CD4-positive, CD25-positive, alpha-beta regulatory T cell (primary cell): ENCODE data around the gene ZNF764. TPM values are rescaled to one million over a fixed set of nuclear protein-coding genes. Genes with fewer than 3 reads are reported as not detected.

ENCODE experiments used
- ATAC-seq, 2 donors: fragments of 150-1000 bp; cut with Tn5 transposase; one replicate each; pipeline ENCODE4 v1.10.0; 2021; ENCODE audit warnings: low read depth in 2 of 2, moderate number of reproducible peaks in 2 of 2, moderate library complexity in 1 of 2
- DNase-seq, 3 donors: peaks; one replicate each; pipeline versions ENCODE4 v3.0.0 to v3.0.0-alpha.2; 2012 to 2022; ENCODE audit warnings: mixed read lengths in 1 of 3
- H3K27ac ChIP-seq: one replicate; pipeline ENCODE4 v1.7.0; 2013; ENCODE audit warnings: mild to moderate bottlenecking, low read length; ENCODE audit not compliant: insufficient read depth, poor library complexity, severe bottlenecking
- H3K27me3 ChIP-seq: one replicate; pipeline ENCODE4 v1.7.0; 2013; ENCODE audit warnings: low read length; ENCODE audit not compliant: control insufficient read depth, insufficient read depth
- H3K36me3 ChIP-seq: one replicate; pipeline ENCODE4 v1.7.0; 2013; ENCODE audit warnings: mild to moderate bottlenecking, low read length, moderate library complexity; ENCODE audit not compliant: control insufficient read depth, insufficient read depth
- H3K4me1 ChIP-seq: 2 replicates; pipeline ENCODE4 v1.7.0; 2013; ENCODE audit warnings: mild to moderate bottlenecking, low read length; ENCODE audit not compliant: insufficient read depth, control insufficient read depth, poor library complexity, severe bottlenecking
- H3K4me3 ChIP-seq: one replicate; pipeline ENCODE4 v1.7.0; 2013; ENCODE audit warnings: low read depth, mild to moderate bottlenecking, low read length, moderate library complexity
- H3K9me3 ChIP-seq, 2 experiments: 1 replicate in 1 of 2; 2 replicates in 1 of 2; pipeline ENCODE4 v1.7.0; 2013; ENCODE audit warnings: low read length in 2 of 2, mild to moderate bottlenecking in 1 of 2, moderate library complexity in 1 of 2; ENCODE audit not compliant: control insufficient read depth in 2 of 2
- H3K27ac Mint-ChIP-seq, 3 donors: one replicate each; pipeline ENCODE4 v1.8.0; 2020 to 2022; ENCODE audit warnings: mild to moderate bottlenecking in 3 of 3, mixed read lengths in 3 of 3, moderate library complexity in 2 of 3
- H3K27me3 Mint-ChIP-seq: one replicate; pipeline ENCODE4 v1.8.0; 2022; ENCODE audit warnings: mild to moderate bottlenecking, mixed read lengths
- H3K36me3 Mint-ChIP-seq: one replicate; pipeline ENCODE4 v1.8.0; 2020; ENCODE audit warnings: mixed read lengths
- H3K4me1 Mint-ChIP-seq, 4 donors: one replicate each; pipeline ENCODE4 v1.8.0; 2020 to 2022; ENCODE audit warnings: mixed read lengths in 4 of 4, mild to moderate bottlenecking in 1 of 4
- H3K4me3 Mint-ChIP-seq, 4 donors: one replicate each; pipeline ENCODE4 v1.8.0; 2020 to 2022; ENCODE audit warnings: mild to moderate bottlenecking in 4 of 4, mixed read lengths in 4 of 4, moderate library complexity in 3 of 4
- H3K9me3 Mint-ChIP-seq, 7 donors: one replicate each; pipeline ENCODE4 v1.8.0; 2020 to 2022; ENCODE audit warnings: mixed read lengths in 7 of 7, mild to moderate bottlenecking in 3 of 7, moderate library complexity in 2 of 7
- polyA plus RNA-seq, 4 donors: library from polyadenylated mRNA; unstranded; fragments of 300-500 nt; fragmentation: Illumina TruSeq; gene quantifications; one replicate each; pipeline ENCODE4 v1.2.3, GENCODE V29; 2021
- total RNA-seq: library from RNA; stranded (reverse); gene quantifications from one replicate; pipeline ENCODE4 v1.2.3, GENCODE V29; 2022

Gene ZNF764
- total and polyA plus RNA-seq, 5 donors from 2014 or later = 4.8 to 15.6 (median 6.1) TPM

DNA sequence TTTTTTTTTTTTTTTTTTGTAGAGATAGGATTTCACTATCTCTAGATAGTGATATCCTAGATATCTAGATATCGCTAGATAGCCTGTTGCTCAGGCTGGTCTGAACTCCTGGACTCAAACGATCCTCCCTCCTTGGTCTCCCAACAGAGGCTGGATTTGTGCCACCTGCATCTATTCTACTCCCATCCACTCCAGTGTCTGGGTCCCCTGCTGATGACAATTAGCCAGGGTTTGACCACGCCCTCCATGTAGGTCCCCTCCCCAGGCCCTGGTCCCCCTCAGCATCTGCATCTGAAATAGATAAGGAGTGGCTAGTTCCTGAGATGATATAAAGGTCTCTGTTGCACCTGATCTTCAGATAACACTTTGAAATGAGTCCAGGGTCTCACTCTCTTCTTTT is 11.1 kb upstream of the ZNF764 start:
- H3K27me3 ChIP-seq = no peaks in the 10 kb centered on the region
- Mint-ChIP-seq H3K36me3 (no peaks in the 10 kb centered on the region), H3K27me3 (no peaks in the 10 kb centered on the region), H3K4me1 (peaks cover 13 to 54% (median 32%) of the 10 kb centered on the region in 4 donors), H3K4me3 (peak overlapping the region in 3 of 4 donors; percentile 15 to 87 (median 16)), H3K9me3 (no peaks in the 10 kb centered on the region), H3K27ac (peak overlapping the region in 2 of 3 donors; percentile 25 to 92)
- no peaks in the 10 kb centered on the region for H3K36me3 ChIP-seq
- no peaks in the 10 kb centered on the region for H3K9me3 ChIP-seq
- ATAC-seq = no peak
- no peak overlapping the region for H3K4me3 ChIP-seq
- peaks cover 50% of the 10 kb centered on the region for H3K4me1 ChIP-seq
- no peak for DNase-seq
- H3K27ac ChIP-seq = peak overlapping the region; percentile 95

DNA sequence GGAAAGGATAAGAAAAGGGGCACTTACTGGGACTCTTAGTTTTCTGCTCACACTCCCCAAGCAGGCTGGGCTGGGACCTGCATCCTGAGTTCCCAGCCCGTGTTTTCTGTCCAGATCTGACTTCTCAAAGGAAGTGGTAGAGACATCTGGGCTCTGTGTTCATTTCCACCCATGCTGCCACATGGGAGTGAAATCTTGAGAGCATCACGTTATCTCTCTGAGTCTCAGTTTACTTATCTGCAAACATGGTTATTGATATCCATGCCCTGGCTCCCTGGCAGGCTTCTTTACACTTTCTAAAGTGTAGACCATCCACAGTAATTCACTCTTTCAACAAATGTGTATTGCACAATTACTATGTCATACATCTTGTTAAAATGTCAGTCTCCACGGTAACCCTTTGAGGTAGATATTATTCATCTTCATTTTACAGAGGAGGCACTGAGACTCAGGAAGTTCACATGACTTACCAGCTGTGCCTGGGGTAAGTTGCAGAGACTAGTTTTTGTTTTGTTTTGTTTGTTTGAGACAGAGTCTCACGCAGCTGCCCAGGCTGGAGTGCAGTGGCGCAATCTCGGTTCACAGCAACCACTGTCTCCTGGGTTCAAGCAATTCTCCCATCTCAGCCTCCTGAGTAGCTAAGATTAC is 9.9 kb upstream of the ZNF764 start:
- Histone ChIP-seq H3K9me3 (no peaks in the 10 kb centered on the region), H3K27me3 (no peaks in the 10 kb centered on the region), H3K36me3 (no peaks in the 10 kb centered on the region), H3K4me3 (peak overlapping the region; percentile 66), H3K4me1 (peaks cover 50% of the 10 kb centered on the region), H3K27ac (peak overlapping the region; percentile 95)
- peak; percentile 26 to 87 (median 80) for DNase-seq
- Mint-ChIP-seq H3K27me3 (no peaks in the 10 kb centered on the region), H3K4me3 (peak overlapping the region; percentile 87 to 92 (median 90)), H3K36me3 (no peaks in the 10 kb centered on the region), H3K4me1 (peaks cover 13 to 51% (median 29%) of the 10 kb centered on the region in 4 donors), H3K27ac (peak overlapping the region; percentile 96 to 99 (median 98)), H3K9me3 (no peaks in the 10 kb centered on the region)
- peak; percentile 59 to 63 for ATAC-seq

DNA sequence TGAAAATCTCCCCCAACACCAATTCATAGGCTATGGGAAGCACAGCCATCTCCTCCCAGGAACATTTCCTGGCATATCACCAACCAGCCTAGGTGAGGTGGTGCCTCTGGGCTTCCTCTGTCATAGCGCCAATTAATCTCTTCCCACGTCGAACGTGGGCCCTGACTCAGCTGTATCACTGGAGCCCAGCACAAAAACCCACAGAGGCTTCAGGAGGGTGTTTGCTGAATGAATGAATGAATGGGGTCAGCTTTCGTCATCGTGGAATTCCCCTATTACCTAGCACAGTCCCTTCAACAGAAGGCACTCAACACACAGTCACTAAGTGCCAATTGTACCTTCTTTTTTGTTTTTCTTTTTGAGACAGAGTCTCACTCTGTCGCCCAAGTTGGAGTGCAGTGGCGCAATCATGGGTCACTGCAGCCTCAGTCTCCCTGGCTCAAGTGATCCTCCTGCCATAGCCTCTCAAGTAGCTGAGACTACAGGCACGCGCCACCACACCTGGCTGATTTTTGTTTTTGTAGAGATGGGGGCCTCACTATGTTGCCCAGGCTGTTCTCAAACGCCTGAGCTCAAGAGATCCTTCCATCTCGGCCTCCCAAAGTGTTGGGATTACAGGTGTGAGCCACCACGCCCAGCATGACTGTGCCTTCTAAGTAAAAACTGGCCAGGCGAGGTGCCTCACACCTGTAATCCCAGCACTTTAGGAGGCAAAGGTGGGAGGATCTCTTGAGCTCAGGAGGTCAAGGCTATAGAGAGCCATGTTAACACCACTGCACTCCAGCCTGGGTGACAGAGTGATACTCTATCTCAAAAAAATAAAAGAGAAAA is 9.2 kb upstream of the ZNF764 start:
- Mint-ChIP-seq H3K9me3 (no peaks in the 10 kb centered on the region), H3K4me1 (peaks cover 13 to 50% (median 27%) of the 10 kb centered on the region in 4 donors), H3K4me3 (peak overlapping the region; percentile 25 to 92 (median 90)), H3K36me3 (no peaks in the 10 kb centered on the region), H3K27ac (peak overlapping the region; percentile 98 to 99 (median 98)), H3K27me3 (no peaks in the 10 kb centered on the region)
- peak overlapping the region; percentile 66 for H3K4me3 ChIP-seq
- peak overlapping the region; percentile 95 for H3K27ac ChIP-seq
- no peaks in the 10 kb centered on the region for H3K9me3 ChIP-seq
- no peaks in the 10 kb centered on the region for H3K27me3 ChIP-seq
- H3K4me1 ChIP-seq = peaks cover 47% of the 10 kb centered on the region
- H3K36me3 ChIP-seq = no peaks in the 10 kb centered on the region
- peak; percentile 51 to 64 (median 56) for DNase-seq
- peak in 1 of 2 donors; percentile 10 for ATAC-seq

DNA sequence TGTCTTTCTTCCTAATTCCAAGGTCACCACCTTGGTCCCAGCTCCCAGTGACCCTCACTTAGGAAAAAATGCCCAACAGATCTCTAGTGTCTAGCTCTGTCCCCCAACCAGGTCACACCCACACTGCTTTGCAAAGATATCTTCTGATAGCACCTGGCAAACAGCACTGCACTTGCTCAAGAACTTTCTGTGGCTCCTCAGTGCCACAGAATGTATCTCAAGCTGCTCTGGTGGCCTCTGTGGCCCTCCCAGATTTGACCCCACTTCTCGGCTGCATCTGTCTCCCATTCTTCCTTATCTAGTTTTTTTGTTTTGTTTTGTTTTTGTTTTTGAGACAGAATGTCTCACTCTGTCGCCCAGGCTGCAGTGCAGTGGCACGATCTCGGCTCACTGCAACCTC is 8.4 kb upstream of the ZNF764 start:
- H3K9me3 Mint-ChIP-seq = no peaks in the 10 kb centered on the region
- H3K4me3 ChIP-seq = no peak overlapping the region

DNA sequence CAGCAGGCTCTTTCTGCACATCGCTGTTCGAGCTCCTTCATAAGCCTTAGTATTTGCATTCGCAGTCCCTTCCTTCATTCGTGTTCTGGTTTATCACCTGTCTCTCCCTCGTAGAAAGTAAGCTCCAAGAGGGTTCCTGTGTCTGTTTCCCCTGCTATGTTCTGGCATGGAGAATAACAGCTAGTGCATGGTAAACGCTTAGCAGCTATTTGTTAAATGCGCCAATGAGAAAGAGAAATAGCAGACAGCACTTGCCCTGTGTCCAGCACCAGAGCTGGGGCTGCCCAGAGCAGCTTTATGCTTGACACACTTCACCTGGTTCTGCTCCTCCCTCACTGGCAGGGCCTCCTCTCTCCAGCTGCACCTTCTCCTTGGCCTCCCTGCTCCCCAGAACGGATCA is 7.8 kb upstream of the ZNF764 start:
- no peaks in the 10 kb centered on the region for H3K27me3 Mint-ChIP-seq
- no peaks in the 10 kb centered on the region for H3K9me3 Mint-ChIP-seq
- Histone ChIP-seq H3K9me3 (no peaks in the 10 kb centered on the region), H3K27ac (peak overlapping the region; percentile 95), H3K27me3 (no peaks in the 10 kb centered on the region), H3K4me3 (no peak overlapping the region), H3K36me3 (no peaks in the 10 kb centered on the region), H3K4me1 (peaks cover 47% of the 10 kb centered on the region)
- DNase-seq = no peak
- no peaks in the 10 kb centered on the region for H3K36me3 Mint-ChIP-seq
- H3K27ac Mint-ChIP-seq = peak overlapping the region; percentile 16 to 62 (median 38)
- ATAC-seq = no peak
- peak overlapping the region in 3 of 4 donors; percentile 13 to 91 (median 70) for H3K4me3 Mint-ChIP-seq
- H3K4me1 Mint-ChIP-seq = peaks cover 9 to 46% (median 26%) of the 10 kb centered on the region in 4 donors

More for the DNA sequence above, 8.4 kb upstream of the ZNF764 start:
- Mint-ChIP-seq H3K36me3 (no peaks in the 10 kb centered on the region), H3K4me1 (peaks cover 5 to 45% (median 23%) of the 10 kb centered on the region in 4 donors), H3K4me3 (peak overlapping the region in 2 of 4 donors; percentile 13 to 91), H3K27ac (peak overlapping the region; percentile 98 to 99 (median 98)), H3K27me3 (no peaks in the 10 kb centered on the region)
- no peaks in the 10 kb centered on the region for H3K27me3 ChIP-seq
- DNase-seq (no peak), ATAC-seq (no peak)
- peaks cover 45% of the 10 kb centered on the region for H3K4me1 ChIP-seq
- no peaks in the 10 kb centered on the region for H3K9me3 ChIP-seq
- H3K27ac ChIP-seq = peak overlapping the region; percentile 95
- no peaks in the 10 kb centered on the region for H3K36me3 ChIP-seq

DNA sequence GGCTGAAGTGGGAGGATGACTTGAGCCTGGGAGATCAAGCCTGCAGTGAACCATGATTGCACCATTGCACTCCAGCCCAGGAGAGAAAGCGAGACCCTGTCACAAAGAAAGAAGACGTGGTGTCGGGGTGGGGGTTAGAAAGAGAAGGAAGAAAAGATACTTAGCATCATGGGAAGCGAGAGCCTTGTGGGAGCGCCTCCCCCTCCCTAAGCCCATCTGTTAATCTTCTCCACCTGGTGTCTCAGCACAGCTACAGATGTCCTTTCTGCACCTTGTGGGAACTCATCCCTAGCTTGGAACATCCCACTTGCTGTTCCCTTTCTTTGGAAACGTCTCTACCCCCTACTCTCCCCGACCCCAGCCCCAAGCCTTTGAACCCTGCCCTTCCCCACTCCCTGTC is 7.4 kb upstream of the ZNF764 start:
- Histone ChIP-seq H3K36me3 (no peaks in the 10 kb centered on the region), H3K4me3 (no peak overlapping the region), H3K27ac (no peak overlapping the region), H3K4me1 (peaks cover 44% of the 10 kb centered on the region), H3K9me3 (no peaks in the 10 kb centered on the region), H3K27me3 (no peaks in the 10 kb centered on the region)
- no peak for DNase-seq
- ATAC-seq = no peak
- Mint-ChIP-seq H3K4me1 (peaks cover 11 to 47% (median 27%) of the 10 kb centered on the region in 4 donors), H3K4me3 (no peak overlapping the region), H3K27me3 (no peaks in the 10 kb centered on the region), H3K36me3 (no peaks in the 10 kb centered on the region), H3K27ac (peak overlapping the region in 2 of 3 donors; percentile 38 to 56), H3K9me3 (no peaks in the 10 kb centered on the region)

DNA sequence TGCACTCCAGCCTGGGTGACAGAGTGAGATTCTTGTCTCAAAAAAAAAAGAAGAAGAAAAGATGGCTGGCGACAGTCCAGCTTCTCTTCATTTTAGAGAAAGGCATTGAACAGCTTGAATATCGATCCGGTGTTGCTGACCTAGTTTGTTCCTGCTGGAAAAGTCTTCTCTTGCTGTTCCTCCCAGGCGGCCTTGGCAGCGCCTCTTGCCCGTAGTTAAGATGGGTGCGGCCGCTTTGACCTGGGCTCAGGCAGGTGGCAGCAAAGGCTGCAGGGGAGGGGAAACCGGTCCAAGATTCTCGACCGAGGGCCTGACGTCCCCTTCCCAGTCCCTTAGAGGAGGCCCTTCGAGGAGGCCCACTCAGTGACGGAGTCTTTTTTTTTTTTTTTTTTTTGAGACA is 3.8 kb upstream of the ZNF764 start:
- DNase-seq (no peak), ATAC-seq (no peak)
- Histone ChIP-seq H3K27me3 (no peaks in the 10 kb centered on the region), H3K36me3 (no peaks in the 10 kb centered on the region), H3K27ac (peak overlapping the region; percentile 60), H3K9me3 (no peaks in the 10 kb centered on the region), H3K4me3 (peak overlapping the region; percentile 61), H3K4me1 (peaks cover 21% of the 10 kb centered on the region)
- Mint-ChIP-seq H3K4me3 (peak overlapping the region; percentile 87 to 92 (median 88)), H3K36me3 (no peaks in the 10 kb centered on the region), H3K9me3 (no peaks in the 10 kb centered on the region), H3K27me3 (no peaks in the 10 kb centered on the region), H3K4me1 (peaks cover 6 to 35% (median 14%) of the 10 kb centered on the region in 4 donors), H3K27ac (peak overlapping the region; percentile 93 to 96 (median 94))
